H1 (cell line): ENCODE data around the gene DYNLRB2. TPM values are rescaled to one million over a fixed set of nuclear protein-coding genes. Genes with fewer than 3 reads are reported as not detected.

ENCODE experiments used
- ATF2 ChIP-seq: IDR thresholded peaks from 2 replicates; pipeline ENCODE4 v1.6.1; 2012; ENCODE audit warnings: low read length, inconsistent platforms
- ATF3 ChIP-seq: IDR thresholded peaks from 2 replicates; pipeline ENCODE4 v1.6.1; 2011; ENCODE audit warnings: low read depth, mild to moderate bottlenecking, low read length; ENCODE audit not compliant: insufficient read depth
- BCL11A ChIP-seq, 2 experiments: IDR thresholded peaks; one replicate each; pipeline ENCODE4 v1.6.1; 2011; ENCODE audit warnings: low read depth in 2 of 2, low read length in 2 of 2, mild to moderate bottlenecking in 2 of 2
- CHD1 ChIP-seq: IDR thresholded peaks from 2 replicates; pipeline ENCODE4 v1.6.1; 2012; ENCODE audit warnings: low read depth, low read length, improper control_type of control experiment
- CHD2 ChIP-seq: IDR thresholded peaks from 2 replicates; pipeline ENCODE4 v1.6.1; 2012; ENCODE audit warnings: low read length, improper control_type of control experiment
- KDM5A ChIP-seq: fragments of 200-600 bp; IDR thresholded peaks from 2 replicates; pipeline ENCODE4 v1.7.1; 2012; ENCODE audit warnings: mild to moderate bottlenecking, low read length, inconsistent platforms, mixed read lengths
- NRF1 ChIP-seq: IDR thresholded peaks from 2 replicates; pipeline ENCODE4 v1.6.1; 2011; ENCODE audit warnings: mild to moderate bottlenecking, low read depth, low read length, improper control_type of control experiment
- POLR2A ChIP-seq, 2 experiments: IDR thresholded peaks; 1 replicate in 1 of 2; 2 replicates in 1 of 2; pipeline ENCODE4 v1.6.1; 2011; ENCODE audit warnings: low read depth in 2 of 2, low read length in 2 of 2, mild to moderate bottlenecking in 2 of 2; ENCODE audit errors: control extremely low read depth in 1 of 2
- SUZ12 ChIP-seq: fragments of 200-600 bp; sonication (generic); IDR thresholded peaks from 2 replicates; pipeline ENCODE4 v1.6.1; 2012; ENCODE audit warnings: mild to moderate bottlenecking, inconsistent platforms, low read length, moderate library complexity, mixed read lengths
- polyA plus RNA-seq, 7 experiments: library from polyadenylated mRNA; depleted of rRNA in 3 of 7; stranded (reverse) in 5 of 7; unstranded in 2 of 7; fragments of >200 nt in 5 of 7; fragments of 200-250 nt in 2 of 7; gene quantifications; 1 replicate in 5 of 7; 2 replicates in 1 of 7; 4 replicates in 1 of 7; pipeline versions ENCODE4 v1.2.1 to v1.2.3, GENCODE V29; 2011 to 2013; ENCODE audit warnings: missing spikeins in 2 of 7, mixed read lengths in 2 of 7
- total RNA-seq: library from RNA; stranded (reverse); fragmentation: NEBNext Ultra II Directional; extraction: Animal tissue kit (Norgen Biotek cat#: 25700); gene quantifications from 2 replicates; pipeline ENCODE4 v1.2.1, GENCODE V29; 2021
- TF ChIP-seq, protein P1 (sequence below): IDR thresholded peaks from 2 replicates; pipeline ENCODE4 v1.6.1; 2012; ENCODE audit warnings: inconsistent platforms

DYNLRB2 gene
- total and polyA plus RNA-seq, 2 of the 8 experiments (the other 6 are each of a cell fraction or from before 2014, with no cell fraction given): not detected

GRCh38 chr16:80511824-80512592, 28.8 kb upstream of the DYNLRB2 start (continued):
- TF ChIP-seq ATF3 (no peak), CHD2 (no peak), SUZ12 (no peak), NRF1 (no peak), ATF2 (no peak), CHD1 (no peak), KDM5A (no peak), POLR2A (IDR thresholded peaks at IDR 0.05; ENCODE audit: control extremely low read depth in 1 of 2, low read depth in 2 of 2, low read length in 2 of 2) (no peak), BCL11A (IDR thresholded peaks at IDR 0.05; ENCODE audit: low read depth in 2 of 2, low read length in 2 of 2) (no peak)
- TF ChIP-seq, protein P1, sequence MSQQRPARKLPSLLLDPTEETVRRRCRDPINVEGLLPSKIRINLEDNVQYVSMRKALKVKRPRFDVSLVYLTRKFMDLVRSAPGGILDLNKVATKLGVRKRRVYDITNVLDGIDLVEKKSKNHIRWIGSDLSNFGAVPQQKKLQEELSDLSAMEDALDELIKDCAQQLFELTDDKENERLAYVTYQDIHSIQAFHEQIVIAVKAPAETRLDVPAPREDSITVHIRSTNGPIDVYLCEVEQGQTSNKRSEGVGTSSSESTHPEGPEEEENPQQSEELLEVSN: no peak
- TF ChIP-seq, all 59 proteins: peak for 0
